ENCODE data around the gene ITGBL1. TPM values are rescaled to one million over a fixed set of nuclear protein-coding genes. Genes with fewer than 3 reads are reported as not detected.

Gene ITGBL1
- total and polyA plus RNA-seq, 7 donors = 0.44 to 5.7 (median 1.7) TPM

- DNase-seq = no peak
- ATAC-seq = no peak
- TF ChIP-seq CTCF (IDR thresholded peaks at IDR 0.05) = no peak
- no peaks in the 10 kb centered on the region for H3K36me3 ChIP-seq (ENCODE audit: insufficient read depth in 1 of 2, low read depth in 1 of 2)
- intact Hi-C loops (cut with DNase I) = loop anchor here in 1 of 2 donors (10.0 kb wide), 1 partner anchor 244 kb away; no protein-coding TSS in a partner anchor
- no peaks in the 10 kb centered on the region for H3K9me3 ChIP-seq
- H3K4me3 ChIP-seq = no peak overlapping the region
- no peaks in the 10 kb centered on the region for H3K27me3 ChIP-seq (ENCODE audit: insufficient read depth in 3 of 3, low read length in 2 of 3)
- H3K27ac ChIP-seq = no peak overlapping the region
- no peaks in the 10 kb centered on the region for H3K4me1 ChIP-seq
Measured at GRCh38 chr13:101511161-101511560, 58.7 kb downstream of the ITGBL1 start.

- DNase-seq (no peak), ATAC-seq (no peak)
- Histone ChIP-seq H3K27me3 (ENCODE audit: insufficient read depth in 3 of 3, low read length in 2 of 3) (no peaks in the 10 kb centered on the region), H3K9me3 (no peaks in the 10 kb centered on the region), H3K27ac (no peak overlapping the region), H3K36me3 (ENCODE audit: insufficient read depth in 1 of 2, low read depth in 1 of 2) (no peaks in the 10 kb centered on the region), H3K4me1 (no peaks in the 10 kb centered on the region), H3K4me3 (no peak overlapping the region)
- 69 to 79% (median 70%) methylated on average over 2 of the region's 2 CpGs for WGBS, 3 donors
- no peak for TF ChIP-seq CTCF (IDR thresholded peaks at IDR 0.05)
- intact Hi-C loops (cut with DNase I) = loop anchor here in 1 of 2 donors (10.0 kb wide), 1 partner anchor 243 kb away; no protein-coding TSS in a partner anchor
Measured at GRCh38 chr13:101511766-101512165, 59.3 kb downstream of the ITGBL1 start.

DNA sequence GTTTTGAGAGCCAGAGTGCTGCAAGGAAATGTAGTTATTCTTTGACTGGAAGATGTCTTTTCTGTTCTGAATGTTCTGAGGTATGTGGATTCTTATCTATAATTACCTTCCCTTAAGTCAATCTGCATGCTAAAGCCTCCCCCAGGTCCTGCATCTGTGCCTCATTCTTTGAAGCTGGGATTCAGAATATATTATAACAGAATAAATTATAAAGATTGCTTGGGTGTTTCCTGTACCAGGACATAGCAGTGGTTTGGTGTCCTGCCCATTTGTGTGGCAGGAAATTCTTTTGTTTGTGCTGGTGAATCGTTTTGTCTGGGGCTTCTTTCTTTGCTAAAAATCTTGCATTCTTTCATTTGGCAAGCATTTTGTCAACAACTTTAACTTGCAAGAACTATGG is 60.2 kb downstream of the ITGBL1 start:
- Histone ChIP-seq H3K9me3 (no peaks in the 10 kb centered on the region), H3K27me3 (ENCODE audit: insufficient read depth in 3 of 3, low read length in 2 of 3) (no peaks in the 10 kb centered on the region), H3K36me3 (ENCODE audit: insufficient read depth in 1 of 2, low read depth in 1 of 2) (no peaks in the 10 kb centered on the region), H3K27ac (no peak overlapping the region), H3K4me1 (no peaks in the 10 kb centered on the region), H3K4me3 (no peak overlapping the region)
- DNase-seq (no peak), ATAC-seq (no peak)
- intact Hi-C loops (cut with DNase I) = loop anchor here in 1 of 2 donors (10.0 kb wide), 1 partner anchor 242 kb away; no protein-coding TSS in a partner anchor
- 13 to 52% (median 14%) methylated on average over 1 of the region's 1 CpG for WGBS, 3 donors
- TF ChIP-seq CTCF (IDR thresholded peaks at IDR 0.05) = no peak

DNA sequence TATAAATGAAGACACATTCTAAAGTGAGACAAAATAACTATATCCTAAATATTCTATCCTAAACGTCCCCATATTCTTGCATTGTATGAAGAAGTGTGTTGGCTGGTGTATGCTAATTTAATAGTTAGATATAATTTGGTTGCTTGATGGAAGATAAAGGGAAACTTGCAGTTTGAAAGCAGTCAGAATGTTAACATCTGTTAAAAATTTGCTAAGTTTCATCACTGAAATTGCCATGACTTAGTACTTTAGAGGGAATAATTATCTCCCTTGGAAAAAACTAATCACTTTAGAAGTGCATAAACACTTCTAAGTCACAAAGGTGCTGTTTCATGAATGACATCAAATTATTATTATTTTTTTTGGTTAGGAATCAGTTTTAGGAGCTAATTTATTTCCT is 61.6 kb downstream of the ITGBL1 start:
- Histone ChIP-seq H3K36me3 (ENCODE audit: insufficient read depth in 1 of 2, low read depth in 1 of 2) (no peaks in the 10 kb centered on the region), H3K4me1 (no peaks in the 10 kb centered on the region), H3K9me3 (no peaks in the 10 kb centered on the region), H3K27ac (no peak overlapping the region), H3K4me3 (no peak overlapping the region), H3K27me3 (ENCODE audit: insufficient read depth in 3 of 3, low read length in 2 of 3) (no peaks in the 10 kb centered on the region)
- intact Hi-C loops (cut with DNase I) = loop anchor here in 1 of 2 donors (10.0 kb wide), 1 partner anchor 241 kb away; no protein-coding TSS in a partner anchor
- 37 to 43% (median 39%) methylated on average over 1 of the region's 1 CpG for WGBS, 3 donors
- ATAC-seq (no peak), DNase-seq (no peak)
- TF ChIP-seq CTCF (IDR thresholded peaks at IDR 0.05) = no peak

DNA sequence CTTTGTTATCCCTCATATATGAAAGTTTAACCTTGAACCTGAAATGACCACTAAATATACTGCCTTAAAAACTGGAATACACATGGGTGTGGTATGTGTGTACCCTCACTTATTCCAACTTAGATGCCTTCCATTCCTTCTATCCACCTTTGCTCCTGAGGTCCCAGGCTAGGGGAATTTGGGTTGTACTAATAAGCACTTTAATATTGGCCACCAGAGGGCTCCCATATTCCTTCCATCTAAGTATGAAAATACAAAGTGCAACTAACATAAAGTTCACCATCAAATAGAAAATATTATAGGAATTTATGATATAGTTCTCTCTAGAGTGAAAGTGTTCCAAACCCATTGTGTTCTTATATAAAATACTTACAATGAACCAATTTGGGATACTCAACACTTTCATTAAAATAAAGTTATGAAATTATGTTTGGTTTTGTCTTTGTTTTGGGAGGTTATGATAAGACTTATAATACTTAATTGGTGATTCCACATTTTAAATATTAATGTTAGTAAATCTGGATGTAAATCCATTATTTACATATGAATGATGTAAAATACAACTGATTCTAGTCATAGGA is 62.3 kb downstream of the ITGBL1 start:
- DNase-seq = no peak

More for the DNA sequence above, 62.3 kb downstream of the ITGBL1 start:
- H3K36me3 ChIP-seq (ENCODE audit: insufficient read depth in 1 of 2, low read depth in 1 of 2) = no peaks in the 10 kb centered on the region
- peak; percentile 51 for TF ChIP-seq CTCF (IDR thresholded peaks at IDR 0.05)
- H3K9me3 ChIP-seq = no peaks in the 10 kb centered on the region
- H3K4me3 ChIP-seq = no peak overlapping the region
- no peaks in the 10 kb centered on the region for H3K27me3 ChIP-seq (ENCODE audit: insufficient read depth in 3 of 3, low read length in 2 of 3)
- no peak overlapping the region for H3K27ac ChIP-seq
- intact Hi-C loops (cut with DNase I) = loop anchor here in 1 of 2 donors (10.0 kb wide), 1 partner anchor 240 kb away; no protein-coding TSS in a partner anchor
- ATAC-seq = no peak
- H3K4me1 ChIP-seq = no peaks in the 10 kb centered on the region
